CD4-positive, alpha-beta T cell treated with Interleukin-2 at 100 ng/mL for 4 hours (primary cell): ENCODE data around the gene CGNL1.

Experiments
- DNase-seq: peaks from one replicate; pipeline ENCODE4 v3.0.0-alpha.2; 2020; ENCODE audit warnings: low spot score

CGNL1 gene

DNA sequence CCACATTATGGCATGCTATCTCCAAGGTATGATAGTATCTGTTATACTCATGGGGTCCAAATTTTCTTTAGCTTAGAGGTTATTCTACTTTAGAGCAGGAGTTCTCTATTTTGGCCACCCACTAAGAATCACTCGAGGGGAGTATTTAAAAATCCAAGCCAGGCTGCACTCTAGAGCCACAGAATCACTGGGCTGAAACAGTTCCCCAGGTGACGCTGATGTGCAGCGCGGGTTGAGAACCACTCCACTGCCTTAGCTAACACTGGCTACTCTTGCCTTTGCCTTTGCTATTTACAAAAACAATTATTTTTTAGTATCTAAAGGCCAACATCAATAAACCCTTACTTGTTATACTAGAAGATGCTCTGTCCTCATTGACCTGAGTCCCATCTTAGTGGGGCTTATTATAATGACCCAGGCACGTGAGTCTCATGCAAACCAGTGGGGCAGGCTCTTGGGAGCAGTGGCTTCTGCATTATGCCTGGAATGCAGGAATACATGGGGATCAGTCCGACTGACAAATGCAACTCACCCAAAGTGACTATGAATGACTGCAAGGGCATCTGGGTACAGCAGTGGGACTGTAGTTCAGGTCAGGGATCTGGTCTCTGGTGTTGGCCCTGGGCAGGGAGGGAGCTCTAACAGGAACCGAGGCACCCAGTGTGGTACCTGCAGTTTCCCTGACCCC, 21.7 kb upstream of the CGNL1 start:
- no peak for DNase-seq

GRCh38 chr15:57355259-57355658, 21.0 kb upstream of the CGNL1 start:
- DNase-seq, result no peak

- DNase-seq, result no peak
These were observed 20.1 kb upstream of the CGNL1 start for GRCh38 chr15:57356178-57356577.

DNA sequence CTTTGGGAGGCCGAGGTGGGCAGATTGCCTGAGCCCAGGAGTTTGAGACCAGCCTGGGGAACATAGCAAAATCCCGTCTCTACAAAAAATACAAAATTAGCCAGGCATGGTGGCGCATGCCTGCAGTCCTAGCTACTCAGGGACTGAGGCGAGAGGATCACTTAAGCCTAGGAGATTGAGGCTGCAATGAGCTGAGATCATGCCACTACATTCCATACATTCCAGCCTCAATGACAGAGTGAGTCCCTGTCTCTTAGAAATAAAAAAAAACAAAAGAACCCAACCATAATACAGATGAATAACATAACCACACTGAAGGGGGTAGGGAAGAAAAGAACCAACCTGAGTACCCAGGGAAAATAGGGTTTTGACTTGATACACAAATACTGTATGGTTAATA, 19.7 kb upstream of the CGNL1 start:
- no peak for DNase-seq

DNA sequence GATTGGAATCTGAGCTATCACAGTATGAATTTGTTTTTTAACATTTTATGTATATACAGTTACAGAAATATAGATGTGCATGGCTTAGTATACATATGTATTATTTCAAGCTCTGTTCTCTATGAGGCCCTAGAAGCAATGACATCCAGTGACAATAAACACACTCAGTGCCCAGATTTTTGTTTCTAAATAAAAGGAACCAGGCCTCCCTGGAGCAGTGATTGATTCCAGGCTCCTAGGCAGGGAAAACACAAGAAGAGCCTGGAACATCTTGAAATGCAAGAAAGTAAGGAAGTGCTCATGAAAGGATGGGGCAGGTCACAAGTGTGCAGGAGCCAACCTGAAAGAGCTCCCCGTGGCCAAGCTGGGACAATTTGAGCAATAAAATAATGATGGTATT, 18.5 kb upstream of the CGNL1 start:
- DNase-seq, result no peak

GRCh38 chr15:57358571-57358970, 17.7 kb upstream of the CGNL1 start:
- no peak for DNase-seq

- DNase-seq, result no peak
These were observed 12.6 kb upstream of the CGNL1 start for GRCh38 chr15:57363661-57364060.

DNA sequence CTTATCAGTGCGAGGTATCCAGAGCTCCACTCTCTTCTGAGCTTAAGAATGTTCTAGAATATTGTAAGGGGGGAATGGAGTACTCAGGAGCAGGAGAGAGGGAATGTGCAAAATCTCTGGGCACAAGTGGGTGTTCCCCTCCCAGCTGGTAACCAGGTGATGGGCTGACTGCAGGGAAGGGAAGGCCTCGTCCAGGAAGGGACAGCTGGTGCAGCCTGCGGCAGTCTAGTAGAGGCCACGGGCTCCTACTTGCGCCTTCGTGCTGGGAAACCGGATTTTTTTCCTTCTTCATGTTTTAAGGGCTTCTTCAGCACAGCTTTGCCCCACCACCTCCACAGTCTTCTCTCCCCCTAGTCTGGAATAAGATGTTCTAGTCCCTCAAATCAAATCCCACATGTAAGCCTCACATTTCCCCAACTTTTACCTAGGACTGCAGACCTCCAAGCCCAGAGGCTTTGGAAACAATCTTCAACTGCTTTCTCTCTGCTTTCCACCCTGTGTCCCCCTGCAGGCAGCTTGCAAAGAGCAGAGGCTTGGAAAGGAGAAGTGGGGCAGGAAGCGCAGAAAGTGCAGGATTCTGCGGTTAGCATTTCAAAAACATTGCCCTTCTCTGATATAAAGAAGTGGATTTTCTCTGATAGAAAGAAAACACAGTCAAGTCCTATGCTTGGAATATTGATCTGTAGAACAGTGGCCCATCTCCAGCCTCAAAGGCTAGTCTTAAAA, 11.9 kb upstream of the CGNL1 start:
- no peak for DNase-seq

DNA sequence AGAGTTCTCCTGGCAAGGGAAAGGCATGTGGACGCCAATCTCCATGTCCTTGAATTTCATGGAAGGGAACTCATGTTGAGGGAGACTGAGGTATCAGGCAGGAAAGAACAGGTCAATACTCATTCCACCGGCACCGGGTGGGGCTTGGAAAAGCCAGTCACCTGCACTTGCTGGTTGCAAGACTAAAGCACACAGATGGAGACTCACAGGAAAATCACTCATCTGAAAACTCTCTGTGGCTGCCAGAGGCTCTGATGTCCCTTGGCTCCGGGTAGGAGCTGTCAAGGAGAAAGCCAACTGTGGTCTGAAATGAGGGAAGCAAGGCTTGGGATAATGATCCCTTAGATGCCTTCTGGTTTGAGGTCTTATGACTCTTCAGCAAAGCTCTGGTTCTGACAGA, 8.7 kb upstream of the CGNL1 start:
- no peak for DNase-seq

GRCh38 chr15:57370929-57371328, 5.4 kb upstream of the CGNL1 start:
- DNase-seq, result no peak

DNA sequence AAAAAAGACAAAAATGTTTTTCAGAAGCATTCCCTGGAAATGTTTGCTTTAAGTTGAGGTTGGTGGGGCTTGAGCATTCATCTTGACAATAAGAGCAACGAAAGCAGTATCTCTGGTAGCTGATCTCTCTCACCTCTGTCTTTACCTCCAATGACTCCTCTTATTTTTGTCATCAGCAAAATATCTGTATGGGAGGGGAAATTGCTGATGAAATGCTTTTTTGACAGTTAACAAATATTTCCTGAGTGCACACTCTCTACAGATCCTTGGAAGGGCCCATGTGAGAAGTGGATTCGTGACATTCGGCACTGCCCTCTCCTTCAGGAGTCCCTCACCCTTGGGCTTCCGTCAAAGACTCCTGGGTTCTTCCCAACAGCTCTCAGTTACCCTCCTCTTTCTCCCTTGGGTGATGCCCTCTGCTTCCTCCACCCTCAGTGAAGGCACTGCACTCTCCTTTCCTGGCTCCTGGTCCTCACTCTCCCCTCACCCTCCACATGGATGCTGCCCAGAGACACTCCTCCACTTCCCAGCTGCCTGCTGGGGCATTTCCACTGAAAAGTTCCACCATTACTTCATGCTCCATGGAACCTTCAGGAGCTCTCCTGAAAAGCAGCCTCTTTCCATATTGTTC, 2.9 kb upstream of the CGNL1 start:
- DNase-seq, result no peak

GRCh38 chr15:57373882-57374276, 2.4 kb upstream of the CGNL1 start:
- no peak for DNase-seq

DNA sequence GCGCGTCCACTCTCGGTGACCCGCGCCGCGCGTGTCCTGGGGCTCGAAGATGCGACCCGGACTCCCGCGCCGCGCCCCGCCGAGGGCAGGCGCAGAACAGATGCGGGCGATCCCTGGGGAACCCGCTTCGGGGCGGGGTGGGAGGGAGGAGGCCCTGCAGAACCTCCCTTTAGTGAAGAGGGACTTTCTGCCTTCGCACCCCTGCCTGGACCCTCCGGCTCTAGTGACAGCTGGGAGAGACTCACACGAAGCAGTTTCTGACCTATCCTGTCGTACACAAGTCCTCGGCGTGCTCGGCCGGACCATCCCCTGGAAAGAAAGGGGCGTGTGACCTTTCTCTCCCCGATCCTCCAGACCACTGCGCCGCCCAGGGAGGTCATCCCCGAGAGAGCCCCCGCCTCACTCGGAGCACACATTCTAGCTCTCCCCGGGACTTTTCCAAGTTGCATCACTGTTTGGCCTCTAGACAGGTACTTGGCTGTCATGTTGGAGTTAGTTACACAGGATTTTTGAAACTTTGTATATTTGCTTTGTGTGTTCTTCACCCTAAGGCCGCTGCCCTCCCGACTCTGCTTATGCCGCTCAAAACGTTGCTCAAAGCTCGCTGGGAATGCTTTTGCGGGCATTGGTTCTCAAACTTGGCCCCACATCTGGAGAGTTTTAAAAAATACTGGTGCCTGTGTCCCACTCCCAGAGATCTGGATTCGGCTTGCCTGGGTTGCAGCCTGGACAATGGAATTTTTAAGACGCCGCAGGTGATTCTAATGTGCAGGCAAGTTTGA, 582 bp downstream of the CGNL1 start:
- no peak for DNase-seq

GRCh38 chr15:57377478-57377847, 1.2 kb downstream of the CGNL1 start:
- no peak for DNase-seq

- DNase-seq, result no peak
These were observed 3.2 kb downstream of the CGNL1 start for GRCh38 chr15:57379487-57379886.

GRCh38 chr15:57380854-57381253, 4.5 kb downstream of the CGNL1 start:
- no peak for DNase-seq

DNA sequence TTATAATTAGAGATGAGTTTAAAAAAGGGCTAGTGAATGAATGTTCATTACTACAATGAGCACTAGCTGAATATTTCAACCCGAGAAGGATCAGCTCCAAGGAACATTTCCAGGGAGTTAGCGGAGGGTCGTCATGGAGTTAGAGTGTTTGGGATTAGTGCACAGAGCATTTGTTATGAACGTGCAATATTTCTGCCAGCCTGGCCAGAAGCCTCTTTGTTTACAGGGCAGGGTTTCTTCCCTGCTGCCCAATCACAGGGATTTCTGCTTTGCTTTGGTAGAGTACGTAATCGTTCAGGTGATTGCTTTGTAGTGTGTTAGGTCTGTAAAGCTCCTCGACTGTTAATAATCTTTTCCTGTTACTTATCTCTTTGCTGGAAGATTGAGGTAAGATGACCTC, 5.9 kb downstream of the CGNL1 start:
- no peak for DNase-seq

DNA sequence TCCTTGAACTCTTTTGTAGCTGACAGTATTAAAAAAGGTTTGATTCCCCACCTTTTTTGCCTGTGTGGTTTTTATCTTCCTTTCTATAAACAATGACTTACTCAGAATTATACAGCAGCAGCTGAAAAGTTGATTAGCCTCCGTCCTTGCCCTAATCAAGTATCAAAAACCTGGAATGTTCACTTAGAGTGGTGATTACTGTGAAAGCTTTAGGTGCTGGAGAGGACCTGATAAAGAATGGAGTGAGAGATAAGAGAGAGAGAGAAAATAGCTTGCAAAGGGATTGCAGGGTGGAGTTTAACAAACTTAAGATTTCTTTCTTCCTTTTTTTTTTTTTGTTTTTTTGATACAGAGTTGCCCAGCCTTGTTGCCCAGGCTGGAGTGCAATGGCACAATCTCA, 6.7 kb downstream of the CGNL1 start:
- no peak for DNase-seq

DNA sequence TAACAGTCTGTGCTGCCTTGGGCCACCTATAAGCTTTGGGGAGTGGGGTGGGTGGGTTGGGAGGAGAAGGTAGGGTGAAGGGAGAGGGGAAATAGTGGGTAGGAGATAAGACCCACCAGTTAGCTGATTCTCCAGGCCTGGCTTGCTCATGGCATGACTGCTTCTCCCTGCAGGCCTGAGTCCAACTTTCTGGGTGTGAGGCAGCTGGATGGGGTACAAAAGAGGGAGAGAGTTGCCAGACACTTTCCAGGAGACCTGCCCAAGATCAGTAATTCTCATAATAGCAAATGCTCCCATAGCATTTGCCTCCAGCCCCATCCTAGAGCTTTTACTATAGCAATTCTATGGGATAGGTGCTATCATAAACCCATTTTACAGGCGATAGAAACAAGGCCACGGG, 7.7 kb downstream of the CGNL1 start:
- DNase-seq, result no peak

- DNase-seq, result no peak
These were observed 8.5 kb downstream of the CGNL1 start for GRCh38 chr15:57384816-57385215.

DNA sequence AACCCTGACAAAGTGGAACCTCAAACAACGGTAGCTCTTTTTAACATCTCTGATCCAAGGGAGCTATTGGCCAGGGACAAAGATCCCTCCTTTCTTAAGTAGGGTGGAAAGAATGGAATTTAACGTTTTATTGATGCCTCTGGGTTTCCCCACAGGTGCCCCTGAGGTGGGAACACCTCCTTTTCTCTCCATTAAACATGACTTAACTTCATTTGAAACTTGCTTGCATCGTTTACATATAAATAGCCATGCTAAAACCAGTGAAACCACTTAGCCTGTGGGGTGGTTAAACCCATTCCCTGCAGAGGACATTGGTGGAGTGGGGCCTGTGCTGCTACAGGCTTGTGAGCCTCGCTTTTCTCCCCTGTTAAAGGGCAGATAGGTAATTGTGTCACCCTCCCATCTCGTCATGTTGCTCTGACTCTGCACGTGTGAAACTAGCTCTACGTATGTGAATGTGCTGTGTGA, 9.7 kb downstream of the CGNL1 start:
- DNase-seq, result no peak

GRCh38 chr15:57386976-57387375, 10.7 kb downstream of the CGNL1 start:
- no peak for DNase-seq
